Measurements from ENCODE around the gene CLCN7.

The CLCN7 gene

GRCh38 chr16:1474796-1475551 lies at the start of gene CLCN7:
Gene CLCN7, minus strand, starts transcription at chr16:1475028. Its CDS starts 54 bp downstream, at chr16:1474974.
- DNase-seq: peak; percentile 50

GRCh38 chr16:1524366-1524765 lies 49.5 kb upstream of the CLCN7 start:
- no peak for DNase-seq

GRCh38 chr16:1523581-1524245 lies 48.9 kb upstream of the CLCN7 start:
- no peak for DNase-seq

GRCh38 chr16:1520461-1520860 lies 45.6 kb upstream of the CLCN7 start:
- DNase-seq: no peak

GRCh38 chr16:1519831-1520230 lies 45.0 kb upstream of the CLCN7 start:
- DNase-seq: no peak

GRCh38 chr16:1518626-1519135 lies 43.9 kb upstream of the CLCN7 start:
- DNase-seq: no peak

GRCh38 chr16:1514507-1514906 lies 39.7 kb upstream of the CLCN7 start:
- DNase-seq: no peak

GRCh38 chr16:1512774-1513173 lies 37.9 kb upstream of the CLCN7 start:
- no peak for DNase-seq

GRCh38 chr16:1511662-1512569 lies 37.1 kb upstream of the CLCN7 start:
- DNase-seq: no peak

GRCh38 chr16:1510941-1511351 lies 36.1 kb upstream of the CLCN7 start:
- DNase-seq: no peak

- DNase-seq: no peak
Measured at GRCh38 chr16:1510272-1510671, 35.4 kb upstream of the CLCN7 start.

- DNase-seq: no peak
Measured at GRCh38 chr16:1509307-1510221, 34.7 kb upstream of the CLCN7 start.

GRCh38 chr16:1508494-1509187 lies 33.8 kb upstream of the CLCN7 start:
- DNase-seq: no peak

- DNase-seq: no peak
Measured at GRCh38 chr16:1506494-1507213, 31.8 kb upstream of the CLCN7 start.

GRCh38 chr16:1505912-1506311 lies 31.1 kb upstream of the CLCN7 start:
- no peak for DNase-seq

- DNase-seq: no peak
Measured at GRCh38 chr16:1505073-1505844, 30.4 kb upstream of the CLCN7 start.

- no peak for DNase-seq
Measured at GRCh38 chr16:1503110-1503955, 28.5 kb upstream of the CLCN7 start.

GRCh38 chr16:1502092-1503004 lies 27.5 kb upstream of the CLCN7 start:
- no peak for DNase-seq

All from GF-D8 (cell line).